Measurements from ENCODE around the gene CTSZ.

- TF ChIP-seq CTCF (IDR thresholded peaks at IDR 0.05; ENCODE audit: poor library complexity), result no peak
- no peak for TF ChIP-seq EZH2 (IDR thresholded peaks at IDR 0.05; ENCODE audit: borderline replicate concordance)
Measured at GRCh38 chr20:58953050-58953449, 54.0 kb downstream of the CTSZ start.
